ENCODE data around the gene UPF2.
"Not testable (repeated sequence)": the region's sequence is repeated elsewhere in the genome, so short reads cannot be mapped to it uniquely, and the experiment has no call there.

Gene UPF2, protein sequence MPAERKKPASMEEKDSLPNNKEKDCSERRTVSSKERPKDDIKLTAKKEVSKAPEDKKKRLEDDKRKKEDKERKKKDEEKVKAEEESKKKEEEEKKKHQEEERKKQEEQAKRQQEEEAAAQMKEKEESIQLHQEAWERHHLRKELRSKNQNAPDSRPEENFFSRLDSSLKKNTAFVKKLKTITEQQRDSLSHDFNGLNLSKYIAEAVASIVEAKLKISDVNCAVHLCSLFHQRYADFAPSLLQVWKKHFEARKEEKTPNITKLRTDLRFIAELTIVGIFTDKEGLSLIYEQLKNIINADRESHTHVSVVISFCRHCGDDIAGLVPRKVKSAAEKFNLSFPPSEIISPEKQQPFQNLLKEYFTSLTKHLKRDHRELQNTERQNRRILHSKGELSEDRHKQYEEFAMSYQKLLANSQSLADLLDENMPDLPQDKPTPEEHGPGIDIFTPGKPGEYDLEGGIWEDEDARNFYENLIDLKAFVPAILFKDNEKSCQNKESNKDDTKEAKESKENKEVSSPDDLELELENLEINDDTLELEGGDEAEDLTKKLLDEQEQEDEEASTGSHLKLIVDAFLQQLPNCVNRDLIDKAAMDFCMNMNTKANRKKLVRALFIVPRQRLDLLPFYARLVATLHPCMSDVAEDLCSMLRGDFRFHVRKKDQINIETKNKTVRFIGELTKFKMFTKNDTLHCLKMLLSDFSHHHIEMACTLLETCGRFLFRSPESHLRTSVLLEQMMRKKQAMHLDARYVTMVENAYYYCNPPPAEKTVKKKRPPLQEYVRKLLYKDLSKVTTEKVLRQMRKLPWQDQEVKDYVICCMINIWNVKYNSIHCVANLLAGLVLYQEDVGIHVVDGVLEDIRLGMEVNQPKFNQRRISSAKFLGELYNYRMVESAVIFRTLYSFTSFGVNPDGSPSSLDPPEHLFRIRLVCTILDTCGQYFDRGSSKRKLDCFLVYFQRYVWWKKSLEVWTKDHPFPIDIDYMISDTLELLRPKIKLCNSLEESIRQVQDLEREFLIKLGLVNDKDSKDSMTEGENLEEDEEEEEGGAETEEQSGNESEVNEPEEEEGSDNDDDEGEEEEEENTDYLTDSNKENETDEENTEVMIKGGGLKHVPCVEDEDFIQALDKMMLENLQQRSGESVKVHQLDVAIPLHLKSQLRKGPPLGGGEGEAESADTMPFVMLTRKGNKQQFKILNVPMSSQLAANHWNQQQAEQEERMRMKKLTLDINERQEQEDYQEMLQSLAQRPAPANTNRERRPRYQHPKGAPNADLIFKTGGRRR

DNA sequence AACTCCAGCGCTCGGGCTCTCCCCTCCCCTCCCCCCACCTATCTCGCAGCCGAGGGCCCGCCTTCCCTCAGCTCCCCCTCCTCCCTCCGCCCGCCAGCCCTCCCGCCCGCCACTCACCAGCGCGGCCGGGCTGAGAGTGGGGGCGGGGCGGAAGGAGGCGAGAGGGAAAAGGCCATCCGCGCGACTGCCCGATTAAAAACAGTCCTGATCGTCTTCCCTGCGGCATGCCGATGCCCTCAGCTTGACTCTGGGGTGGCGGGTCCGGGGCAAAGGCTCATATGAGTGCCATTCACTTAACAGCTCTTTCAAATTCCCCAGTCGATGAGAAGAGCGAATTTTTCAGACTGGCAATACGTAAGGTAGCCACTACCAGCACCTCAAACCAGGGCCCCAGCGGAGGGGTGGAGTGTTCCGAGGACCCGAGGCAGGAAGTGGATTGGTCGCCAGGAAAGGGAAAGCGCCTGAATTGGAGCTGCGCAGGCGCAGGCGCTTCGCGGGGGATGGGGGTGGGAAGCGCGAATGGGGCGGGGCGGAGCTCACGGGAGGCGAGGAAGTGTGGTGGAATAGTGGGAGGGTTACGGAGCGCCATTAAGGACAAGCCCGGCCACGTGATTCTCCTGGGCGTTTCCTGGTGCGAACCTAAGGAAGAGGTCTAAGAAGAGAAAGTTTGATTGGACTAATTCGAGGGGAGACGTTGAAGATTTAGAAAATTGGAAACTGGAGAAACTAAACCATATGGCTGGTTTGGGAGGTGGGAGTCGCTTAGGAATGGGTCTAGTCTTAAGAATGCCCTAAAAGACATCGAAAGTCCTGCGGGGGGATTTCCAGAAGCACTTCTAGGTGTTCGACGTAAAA is at the start of gene UPF2:
TSS of gene UPF2 (minus strand) at position 13 of the 855 bp plus-strand sequence. CDS start 7,386 bp downstream, outside the sequence.
- H3K4me3 ChIP-seq (ENCODE audit: low read length), result peak within 1 kb of the TSS; percentile 74
- H3K27me3 ChIP-seq (ENCODE audit: control insufficient read depth, insufficient read depth, low read length), result no peaks in the 10 kb centered on the region
- H3K4me1 ChIP-seq (ENCODE audit: control insufficient read depth, insufficient read depth, low read length), result peaks cover 10% of the 10 kb centered on the region
- no peaks in the 10 kb centered on the region for H3K9me3 ChIP-seq (ENCODE audit: control insufficient read depth, low read length)
- H3K36me3 ChIP-seq (ENCODE audit: control insufficient read depth, insufficient read depth, low read length), result no peaks in the 10 kb centered on the region
- H3K9ac ChIP-seq (ENCODE audit: low read length), result peak within 1 kb of the TSS; percentile 99

DNA sequence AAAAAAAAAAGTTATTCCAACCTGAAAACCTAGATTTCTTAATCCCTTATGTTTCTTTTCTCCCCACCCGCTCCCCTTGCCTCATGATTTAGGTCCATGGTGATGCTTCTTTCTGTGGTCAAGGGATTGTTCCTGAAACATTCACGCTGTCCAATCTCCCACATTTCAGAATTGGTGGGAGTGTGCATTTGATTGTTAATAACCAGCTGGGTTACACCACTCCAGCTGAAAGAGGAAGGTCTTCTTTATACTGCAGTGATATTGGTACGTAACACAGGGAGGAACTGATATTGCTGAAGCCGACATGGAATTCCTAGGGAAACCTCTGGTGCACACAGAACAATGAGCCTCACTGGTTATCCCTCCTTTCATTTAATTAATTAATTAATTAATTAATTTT is 48.8 kb upstream of the UPF2 start:
- Histone ChIP-seq H3K9ac (ENCODE audit: low read length) (no peak overlapping the region), H3K36me3 (ENCODE audit: control insufficient read depth, insufficient read depth, low read length) (no peaks in the 10 kb centered on the region), H3K4me1 (ENCODE audit: control insufficient read depth, insufficient read depth, low read length) (no peaks in the 10 kb centered on the region), H3K4me3 (ENCODE audit: low read length) (no peak overlapping the region), H3K27me3 (ENCODE audit: control insufficient read depth, insufficient read depth, low read length) (no peaks in the 10 kb centered on the region), H3K9me3 (ENCODE audit: control insufficient read depth, low read length) (no peaks in the 10 kb centered on the region)

DNA sequence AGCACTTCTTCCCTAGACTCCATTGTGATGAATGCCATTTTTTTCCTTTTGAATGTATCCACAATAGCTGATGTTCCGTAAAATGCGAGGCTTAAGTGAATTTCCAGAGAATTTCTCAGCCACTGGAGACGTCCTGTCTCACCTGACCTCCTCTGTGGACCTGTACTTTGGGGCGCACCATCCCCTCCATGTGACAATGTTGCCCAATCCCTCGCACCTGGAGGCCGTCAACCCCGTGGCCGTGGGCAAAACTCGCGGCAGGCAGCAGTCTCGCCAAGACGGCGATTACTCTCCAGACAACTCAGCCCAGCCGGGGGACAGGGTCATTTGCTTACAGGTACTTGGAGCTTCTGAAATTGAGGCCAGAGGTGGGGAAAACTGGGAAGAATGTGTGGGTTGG is 46.3 kb upstream of the UPF2 start:
- no peak overlapping the region for H3K4me3 ChIP-seq (ENCODE audit: low read length)
- H3K9me3 ChIP-seq (ENCODE audit: control insufficient read depth, low read length), result no peaks in the 10 kb centered on the region
- no peaks in the 10 kb centered on the region for H3K27me3 ChIP-seq (ENCODE audit: control insufficient read depth, insufficient read depth, low read length)
- no peaks in the 10 kb centered on the region for H3K36me3 ChIP-seq (ENCODE audit: control insufficient read depth, insufficient read depth, low read length)
- no peaks in the 10 kb centered on the region for H3K4me1 ChIP-seq (ENCODE audit: control insufficient read depth, insufficient read depth, low read length)
- no peak overlapping the region for H3K9ac ChIP-seq (ENCODE audit: low read length)

DNA sequence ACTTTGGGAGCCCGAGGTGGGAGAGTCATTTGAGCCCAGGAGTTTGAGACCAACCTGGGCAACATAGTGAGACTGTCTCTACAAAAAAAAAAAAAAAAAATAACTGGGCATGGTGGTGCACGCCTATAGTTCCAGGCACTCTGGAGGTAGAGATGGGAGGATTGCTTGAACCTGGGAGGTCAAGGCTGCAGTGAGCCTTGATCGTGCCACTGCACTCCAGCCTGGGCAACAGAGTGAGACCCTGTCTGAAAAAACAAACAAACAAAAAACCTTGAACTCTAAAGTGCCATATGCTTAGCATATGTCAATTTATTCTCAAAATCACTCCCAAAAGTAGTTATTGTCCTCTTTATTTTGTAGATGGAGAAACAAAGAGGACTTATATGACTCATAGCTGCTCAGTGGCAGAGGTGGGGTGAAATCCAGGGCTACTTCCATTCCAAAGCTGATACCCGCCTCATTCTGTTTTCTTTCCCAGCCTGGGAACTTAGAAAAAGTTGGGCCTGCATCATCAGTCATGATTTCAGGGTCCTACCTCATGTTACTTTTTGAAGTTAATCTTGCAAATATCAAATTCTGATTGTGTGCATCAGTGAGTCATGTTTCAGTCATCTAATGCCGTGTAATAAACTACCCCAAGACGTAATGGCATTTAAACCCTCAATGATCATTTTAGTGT is 39.4 kb upstream of the UPF2 start:
- H3K36me3 ChIP-seq (ENCODE audit: control insufficient read depth, insufficient read depth, low read length), result no peaks in the 10 kb centered on the region
- no peaks in the 10 kb centered on the region for H3K4me1 ChIP-seq (ENCODE audit: control insufficient read depth, insufficient read depth, low read length)
- H3K9ac ChIP-seq (ENCODE audit: low read length), result no peak overlapping the region
- H3K4me3 ChIP-seq (ENCODE audit: low read length), result no peak overlapping the region
- H3K9me3 ChIP-seq (ENCODE audit: control insufficient read depth, low read length), result no peaks in the 10 kb centered on the region
- H3K27me3 ChIP-seq (ENCODE audit: control insufficient read depth, insufficient read depth, low read length), result no peaks in the 10 kb centered on the region

DNA sequence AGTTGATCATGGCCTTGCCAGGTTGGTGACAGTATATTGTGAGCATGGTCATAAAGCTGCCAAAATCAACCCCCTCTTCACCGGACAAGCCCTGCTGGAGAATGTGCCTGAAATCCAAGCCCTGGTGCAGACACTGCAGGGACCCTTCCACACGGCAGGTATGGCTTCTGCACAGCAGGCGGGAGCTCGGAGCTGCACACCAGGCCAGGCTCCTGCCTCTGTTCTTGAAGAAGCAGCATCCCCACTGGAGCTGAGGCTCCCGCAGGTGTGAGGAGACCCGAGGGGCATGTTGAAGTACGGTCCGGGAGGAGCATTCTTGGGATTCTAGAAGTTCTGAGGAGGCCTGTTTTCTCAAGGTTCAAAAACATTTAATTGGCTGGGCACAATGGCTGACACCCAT is 38.9 kb upstream of the UPF2 start:
- H3K4me3 ChIP-seq (ENCODE audit: low read length), result no peak overlapping the region
- no peaks in the 10 kb centered on the region for H3K4me1 ChIP-seq (ENCODE audit: control insufficient read depth, insufficient read depth, low read length)
- H3K9ac ChIP-seq (ENCODE audit: low read length), result no peak overlapping the region
- H3K9me3 ChIP-seq (ENCODE audit: control insufficient read depth, low read length), result no peaks in the 10 kb centered on the region
- H3K36me3 ChIP-seq (ENCODE audit: control insufficient read depth, insufficient read depth, low read length), result no peaks in the 10 kb centered on the region
- no peaks in the 10 kb centered on the region for H3K27me3 ChIP-seq (ENCODE audit: control insufficient read depth, insufficient read depth, low read length)

DNA sequence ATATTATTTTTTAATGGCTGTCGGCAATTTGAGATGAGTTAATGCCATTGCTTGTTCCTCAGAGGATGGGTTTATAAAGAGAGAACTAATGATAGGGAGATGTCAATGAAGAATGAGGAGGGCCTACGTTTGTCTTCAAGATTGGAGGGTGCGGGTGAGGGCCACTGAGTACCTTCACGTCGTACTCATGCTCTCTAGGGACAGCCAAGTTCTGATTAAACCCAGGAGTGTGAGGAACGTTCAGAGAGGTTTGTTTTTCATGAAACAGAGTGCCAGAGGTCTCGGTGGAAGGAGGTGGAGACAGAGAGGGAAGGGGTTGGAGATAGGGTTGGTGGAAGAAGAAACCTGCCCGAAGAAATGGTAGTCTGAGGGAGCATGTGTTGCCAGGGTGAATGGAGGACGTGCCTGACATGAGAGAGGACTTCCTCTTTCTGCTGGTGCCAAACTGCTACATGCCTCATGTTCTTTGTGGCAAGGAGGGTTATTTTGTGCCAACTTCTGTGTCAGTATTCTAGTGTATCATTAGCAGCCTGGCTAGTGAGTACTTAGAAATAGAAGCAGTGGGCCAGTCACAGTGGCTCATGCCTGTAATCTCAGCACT is 35.1 kb upstream of the UPF2 start:
- H3K9me3 ChIP-seq (ENCODE audit: control insufficient read depth, low read length), result no peaks in the 10 kb centered on the region

DNA sequence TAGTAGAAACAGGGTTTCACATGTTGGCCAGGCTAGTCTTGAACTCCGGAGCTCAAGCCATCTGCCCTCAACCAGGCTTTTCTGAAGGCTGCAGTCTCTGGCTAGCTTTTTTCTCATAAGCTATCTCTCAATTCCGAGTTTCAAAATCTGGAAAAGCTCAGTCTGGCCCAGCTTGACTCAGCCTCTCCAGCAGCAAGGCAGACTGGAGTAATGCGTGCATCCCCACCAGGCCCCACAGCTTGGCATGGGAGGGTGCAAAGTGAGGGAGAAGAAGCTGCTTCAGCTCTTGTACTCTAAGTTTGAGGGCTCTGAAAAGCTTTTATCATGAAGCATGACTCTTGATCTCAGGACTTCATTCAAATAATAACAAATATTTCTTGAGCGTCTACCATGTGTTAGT is 30.9 kb upstream of the UPF2 start:
- Histone ChIP-seq H3K4me3 (ENCODE audit: low read length) (no peak overlapping the region), H3K4me1 (ENCODE audit: control insufficient read depth, insufficient read depth, low read length) (peaks cover 7% of the 10 kb centered on the region), H3K9me3 (ENCODE audit: control insufficient read depth, low read length) (no peaks in the 10 kb centered on the region), H3K9ac (ENCODE audit: low read length) (no peak overlapping the region), H3K36me3 (ENCODE audit: control insufficient read depth, insufficient read depth, low read length) (no peaks in the 10 kb centered on the region), H3K27me3 (ENCODE audit: control insufficient read depth, insufficient read depth, low read length) (no peaks in the 10 kb centered on the region)

More for the DNA sequence above, 35.1 kb upstream of the UPF2 start:
- H3K4me3 ChIP-seq (ENCODE audit: low read length), result no peak overlapping the region
- H3K27me3 ChIP-seq (ENCODE audit: control insufficient read depth, insufficient read depth, low read length), result no peaks in the 10 kb centered on the region
- no peaks in the 10 kb centered on the region for H3K36me3 ChIP-seq (ENCODE audit: control insufficient read depth, insufficient read depth, low read length)
- no peak overlapping the region for H3K9ac ChIP-seq (ENCODE audit: low read length)
- H3K4me1 ChIP-seq (ENCODE audit: control insufficient read depth, insufficient read depth, low read length), result no peaks in the 10 kb centered on the region

DNA sequence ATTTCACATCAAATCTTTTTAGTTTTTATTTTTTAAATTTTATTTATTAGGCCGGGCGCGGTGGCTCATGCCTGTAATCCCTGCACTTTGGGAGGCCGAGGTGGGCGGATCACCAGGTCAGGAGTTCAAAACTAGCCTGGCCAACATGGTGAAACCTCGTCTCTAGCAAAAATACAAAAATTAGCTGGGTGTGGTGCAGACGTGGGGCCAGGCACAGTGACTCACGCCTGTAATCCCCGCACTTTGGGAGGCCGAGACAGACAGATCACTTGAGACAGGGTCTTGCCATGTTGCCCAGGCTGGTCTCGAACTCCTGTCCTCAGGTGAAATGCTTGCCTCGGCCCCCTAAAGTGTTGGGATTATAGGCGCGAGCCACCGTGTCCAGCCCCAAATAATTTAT is 28.8 kb upstream of the UPF2 start:
- H3K9ac ChIP-seq (ENCODE audit: low read length); H3K27me3 ChIP-seq (ENCODE audit: control insufficient read depth, insufficient read depth, low read length); H3K4me3 ChIP-seq (ENCODE audit: low read length); H3K36me3 ChIP-seq (ENCODE audit: control insufficient read depth, insufficient read depth, low read length); H3K9me3 ChIP-seq (ENCODE audit: control insufficient read depth, low read length): not testable (repeated sequence)
- H3K4me1 ChIP-seq (ENCODE audit: control insufficient read depth, insufficient read depth, low read length), result peaks cover 12% of the 10 kb centered on the region

DNA sequence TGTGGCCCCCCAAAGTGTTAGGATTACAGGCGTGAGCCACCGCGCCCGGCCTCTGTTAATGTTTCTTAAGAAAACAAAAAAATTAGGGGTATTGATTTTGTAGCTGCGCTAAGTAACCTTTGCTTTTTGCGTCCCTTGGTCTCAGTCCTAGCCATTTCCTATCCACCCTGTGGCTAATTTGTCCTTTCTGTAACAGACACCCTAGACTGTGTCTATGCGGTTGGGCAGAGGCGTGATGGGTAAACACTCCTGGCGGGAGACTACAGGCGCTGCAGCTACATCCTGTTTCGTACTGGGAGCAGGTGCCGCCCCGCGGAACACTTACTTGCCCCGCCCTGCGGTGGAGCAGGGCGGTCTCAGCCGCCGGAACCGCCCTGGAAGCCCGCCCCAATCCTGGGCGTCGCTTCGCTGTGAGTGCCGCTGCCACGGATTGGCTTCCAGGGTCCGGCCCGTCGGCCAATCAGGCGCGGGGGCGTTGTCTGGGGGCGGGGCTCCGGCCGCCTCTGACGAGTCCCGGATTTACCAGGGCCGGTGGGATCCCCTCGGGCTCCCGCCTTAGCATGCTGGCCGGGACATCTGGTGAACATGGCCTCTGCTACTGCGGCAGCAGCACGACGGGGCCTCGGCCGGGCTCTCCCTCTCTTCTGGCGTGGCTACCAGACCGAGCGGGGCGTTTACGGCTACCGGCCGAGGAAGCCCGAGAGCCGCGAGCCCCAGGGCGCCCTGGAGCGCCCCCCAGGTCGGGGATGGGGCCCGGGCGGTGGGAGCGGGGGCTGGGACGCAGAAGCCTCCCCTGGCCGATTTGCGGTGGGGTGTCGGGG is 26.1 kb upstream of the UPF2 start, which contains the start of gene DHTKD1:
TSS of gene DHTKD1 (plus strand) at position 506 of the 821 bp plus-strand sequence. CDS start at position 586, 80 bp downstream.
- Histone ChIP-seq H3K4me1 (ENCODE audit: control insufficient read depth, insufficient read depth, low read length) (peaks cover 12% of the 10 kb centered on the region), H3K36me3 (ENCODE audit: control insufficient read depth, insufficient read depth, low read length) (no peaks in the 10 kb centered on the region), H3K4me3 (ENCODE audit: low read length) (peak within 1 kb of the TSS; percentile 84), H3K9me3 (ENCODE audit: control insufficient read depth, low read length) (no peaks in the 10 kb centered on the region), H3K9ac (ENCODE audit: low read length) (peak within 1 kb of the TSS; percentile 90), H3K27me3 (ENCODE audit: control insufficient read depth, insufficient read depth, low read length) (no peaks in the 10 kb centered on the region)

DNA sequence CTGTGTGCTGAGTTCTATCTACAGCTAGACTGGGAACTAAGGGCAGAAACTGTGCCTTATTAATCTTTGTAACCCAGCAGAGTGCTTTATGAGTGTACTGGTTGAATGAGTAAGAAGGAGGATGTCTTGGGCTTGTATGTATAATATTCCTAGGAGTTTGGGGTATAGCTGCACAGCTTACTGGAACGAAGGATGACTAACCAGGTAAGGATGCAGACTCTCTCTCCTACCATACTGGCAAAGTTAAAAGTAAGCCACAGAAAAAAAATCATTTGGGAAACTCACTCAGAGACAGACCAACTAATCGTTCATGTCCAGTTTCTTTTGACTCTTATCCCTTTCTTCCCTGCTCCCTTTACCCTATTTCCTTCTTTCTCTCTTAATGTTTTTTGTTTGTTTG is 24.7 kb upstream of the UPF2 start:
- Histone ChIP-seq H3K4me1 (ENCODE audit: control insufficient read depth, insufficient read depth, low read length) (peaks cover 12% of the 10 kb centered on the region), H3K9me3 (ENCODE audit: control insufficient read depth, low read length) (no peaks in the 10 kb centered on the region), H3K9ac (ENCODE audit: low read length) (no peak overlapping the region), H3K27me3 (ENCODE audit: control insufficient read depth, insufficient read depth, low read length) (no peaks in the 10 kb centered on the region), H3K4me3 (ENCODE audit: low read length) (no peak overlapping the region), H3K36me3 (ENCODE audit: control insufficient read depth, insufficient read depth, low read length) (no peaks in the 10 kb centered on the region)
